Progenitor cell of endocrine pancreas (in vitro differentiated cells): Measurements from ENCODE around the gene CDH24. TPM values are rescaled to one million over a fixed set of nuclear protein-coding genes. Genes with fewer than 3 reads are reported as not detected.
A peak's percentile ranks its signal among the peaks of the same experiment; 100 is the strongest.

Experiments
- DNase-seq: peaks from one replicate; pipeline ENCODE4 v3.0.0; 2021; ENCODE audit warnings: low spot score; ENCODE audit not compliant: unreplicated experiment
- H3K27ac Mint-ChIP-seq: 2 replicates; pipeline ENCODE4 v1.8.0; 2021; ENCODE audit warnings: mild to moderate bottlenecking, moderate library complexity, mixed read lengths
- H3K27me3 Mint-ChIP-seq: 2 replicates; pipeline ENCODE4 v1.8.0; 2021; ENCODE audit warnings: mixed read lengths
- H3K36me3 Mint-ChIP-seq: 2 replicates; pipeline ENCODE4 v1.8.0; 2022; ENCODE audit warnings: mixed read lengths; ENCODE audit not compliant: insufficient read depth
- H3K4me1 Mint-ChIP-seq: 2 replicates; pipeline ENCODE4 v1.8.0; 2021; ENCODE audit warnings: low read depth, mixed read lengths
- H3K4me3 Mint-ChIP-seq: 2 replicates; pipeline ENCODE4 v1.8.0; 2021; ENCODE audit warnings: low read depth, mild to moderate bottlenecking, moderate library complexity, mixed read lengths
- H3K9me3 Mint-ChIP-seq: 2 replicates; pipeline ENCODE4 v1.8.0; 2021; ENCODE audit warnings: low read depth, mixed read lengths
- total RNA-seq: library from RNA; stranded (reverse); gene quantifications from 2 replicates; pipeline ENCODE4 v1.2.1, GENCODE V29; 2021
- TF ChIP-seq, protein P1 (sequence below): fragments of 200-600 bp; sonication (generic); IDR thresholded peaks from one replicate; pipeline ENCODE4 v1.5.0; 2021; ENCODE audit warnings: antibody characterized with exemption, mild to moderate bottlenecking; ENCODE audit not compliant: unreplicated experiment

CDH24 gene
- total RNA-seq, 1 donor from 2014 or later: 25.1 TPM

GRCh38 chr14:23093526-23093925 lies 36.2 kb upstream of the CDH24 start:
- DNase-seq: no peak
- TF ChIP-seq, protein P1, sequence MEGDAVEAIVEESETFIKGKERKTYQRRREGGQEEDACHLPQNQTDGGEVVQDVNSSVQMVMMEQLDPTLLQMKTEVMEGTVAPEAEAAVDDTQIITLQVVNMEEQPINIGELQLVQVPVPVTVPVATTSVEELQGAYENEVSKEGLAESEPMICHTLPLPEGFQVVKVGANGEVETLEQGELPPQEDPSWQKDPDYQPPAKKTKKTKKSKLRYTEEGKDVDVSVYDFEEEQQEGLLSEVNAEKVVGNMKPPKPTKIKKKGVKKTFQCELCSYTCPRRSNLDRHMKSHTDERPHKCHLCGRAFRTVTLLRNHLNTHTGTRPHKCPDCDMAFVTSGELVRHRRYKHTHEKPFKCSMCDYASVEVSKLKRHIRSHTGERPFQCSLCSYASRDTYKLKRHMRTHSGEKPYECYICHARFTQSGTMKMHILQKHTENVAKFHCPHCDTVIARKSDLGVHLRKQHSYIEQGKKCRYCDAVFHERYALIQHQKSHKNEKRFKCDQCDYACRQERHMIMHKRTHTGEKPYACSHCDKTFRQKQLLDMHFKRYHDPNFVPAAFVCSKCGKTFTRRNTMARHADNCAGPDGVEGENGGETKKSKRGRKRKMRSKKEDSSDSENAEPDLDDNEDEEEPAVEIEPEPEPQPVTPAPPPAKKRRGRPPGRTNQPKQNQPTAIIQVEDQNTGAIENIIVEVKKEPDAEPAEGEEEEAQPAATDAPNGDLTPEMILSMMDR: no peak
- Mint-ChIP-seq H3K4me3 (no peak overlapping the region), H3K27me3 (no peaks in the 10 kb centered on the region), H3K4me1 (peaks cover 19% of the 10 kb centered on the region), H3K9me3 (no peaks in the 10 kb centered on the region), H3K27ac (peak overlapping the region; percentile 54), H3K36me3 (peaks cover 13% of the 10 kb centered on the region)

GRCh38 chr14:23093104-23093503 lies 35.8 kb upstream of the CDH24 start:
- TF ChIP-seq, protein P1: no peak
- DNase-seq: no peak
- H3K27ac Mint-ChIP-seq: no peak overlapping the region
- no peaks in the 10 kb centered on the region for H3K9me3 Mint-ChIP-seq
- H3K36me3 Mint-ChIP-seq: peaks cover 13% of the 10 kb centered on the region
- no peak overlapping the region for H3K4me3 Mint-ChIP-seq
- H3K4me1 Mint-ChIP-seq: peaks cover 19% of the 10 kb centered on the region
- no peaks in the 10 kb centered on the region for H3K27me3 Mint-ChIP-seq

GRCh38 chr14:23091294-23092225 lies 34.2 kb upstream of the CDH24 start:
- H3K9me3 Mint-ChIP-seq: no peaks in the 10 kb centered on the region
- peaks cover 12% of the 10 kb centered on the region for H3K4me1 Mint-ChIP-seq
- DNase-seq: no peak
- no peaks in the 10 kb centered on the region for H3K27me3 Mint-ChIP-seq
- H3K27ac Mint-ChIP-seq: no peak overlapping the region
- TF ChIP-seq, protein P1: no peak
- peaks cover 18% of the 10 kb centered on the region for H3K36me3 Mint-ChIP-seq
- H3K4me3 Mint-ChIP-seq: no peak overlapping the region

DNA sequence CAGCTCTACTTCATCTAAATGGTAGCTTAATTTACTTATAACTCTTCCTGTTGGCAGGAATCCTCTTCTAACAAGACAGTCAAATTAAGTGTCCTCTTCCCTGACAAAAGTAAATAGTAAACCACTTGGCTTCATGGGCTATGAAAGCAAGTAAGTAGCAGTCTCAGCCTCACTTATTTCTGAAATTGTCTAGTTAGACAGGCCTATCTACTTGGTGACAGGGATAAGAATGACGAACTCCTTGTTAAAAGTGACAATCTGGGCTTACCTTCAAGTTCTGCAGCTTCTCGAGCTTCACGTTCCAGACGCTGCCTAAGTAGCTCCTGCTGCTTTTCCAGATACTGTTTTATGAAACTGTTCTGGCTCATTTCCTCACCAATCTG lies 32.9 kb upstream of the CDH24 start:
- Mint-ChIP-seq H3K9me3 (no peaks in the 10 kb centered on the region), H3K4me3 (no peak overlapping the region), H3K27me3 (no peaks in the 10 kb centered on the region), H3K36me3 (peaks cover 18% of the 10 kb centered on the region), H3K27ac (no peak overlapping the region), H3K4me1 (peaks cover 8% of the 10 kb centered on the region)
- TF ChIP-seq, protein P1: no peak
- DNase-seq: no peak

DNA sequence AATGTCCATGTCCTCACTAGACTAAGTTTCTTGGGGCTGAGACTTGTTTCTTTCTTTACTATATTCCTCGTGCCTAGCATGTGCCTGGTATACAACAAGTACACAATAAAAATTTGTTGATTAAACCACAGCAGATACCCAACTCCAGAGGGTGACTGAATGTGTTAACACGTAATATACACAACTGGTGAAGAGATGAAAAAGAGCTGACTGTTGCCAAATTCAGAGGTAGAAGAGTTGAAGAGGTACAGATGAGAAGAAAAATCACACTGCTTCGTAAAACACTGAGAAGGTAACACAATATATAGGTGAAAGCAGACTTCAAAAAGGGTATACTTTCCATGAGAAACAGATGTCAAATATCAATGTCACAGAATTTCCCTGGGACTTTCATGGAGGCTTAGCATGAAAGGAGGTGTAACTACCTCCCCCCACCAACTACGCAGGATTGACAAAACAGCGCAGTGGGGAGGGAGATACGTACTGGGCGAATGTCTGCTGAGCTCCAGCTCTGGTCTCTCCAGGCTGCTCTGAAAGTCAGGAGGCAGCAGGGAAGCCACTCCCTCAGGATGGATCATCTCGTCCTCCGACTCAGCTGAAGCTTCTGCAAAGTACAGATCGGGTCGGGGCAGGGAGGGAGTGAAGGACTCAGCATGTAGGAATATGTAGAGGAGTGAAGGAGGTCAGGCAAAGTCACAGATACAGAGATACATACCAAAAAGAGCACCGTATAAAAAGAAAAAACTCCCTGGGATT lies 32.4 kb upstream of the CDH24 start:
- H3K4me3 Mint-ChIP-seq: no peak overlapping the region
- DNase-seq: no peak
- TF ChIP-seq, protein P1: no peak
- no peak overlapping the region for H3K27ac Mint-ChIP-seq
- H3K27me3 Mint-ChIP-seq: no peaks in the 10 kb centered on the region
- peaks cover 19% of the 10 kb centered on the region for H3K36me3 Mint-ChIP-seq
- peaks cover 8% of the 10 kb centered on the region for H3K4me1 Mint-ChIP-seq
- no peaks in the 10 kb centered on the region for H3K9me3 Mint-ChIP-seq
